ENCODE measurements around the gene SLC11A1.

The SLC11A1 gene

GRCh38 chr2:218374795-218375194, 7.3 kb upstream of the SLC11A1 start:
- Mint-ChIP-seq H3K27me3 (ENCODE audit: low read depth) (peaks cover 10% of the 10 kb centered on the region), H3K36me3 (ENCODE audit: low read depth) (no peaks in the 10 kb centered on the region), H3K4me1 (ENCODE audit: low read depth) (peaks cover 5% of the 10 kb centered on the region), H3K27ac (no peak overlapping the region), H3K4me3 (no peak overlapping the region), H3K9me3 (no peaks in the 10 kb centered on the region)
- DNase-seq (ENCODE audit: low spot score) = no peak

- Mint-ChIP-seq H3K9me3 (no peaks in the 10 kb centered on the region), H3K4me3 (no peak overlapping the region), H3K27ac (no peak overlapping the region), H3K27me3 (ENCODE audit: low read depth) (peaks cover 5% of the 10 kb centered on the region), H3K4me1 (ENCODE audit: low read depth) (peaks cover 1% of the 10 kb centered on the region), H3K36me3 (ENCODE audit: low read depth) (no peaks in the 10 kb centered on the region)
- no peak for DNase-seq (ENCODE audit: low spot score)
Measured at GRCh38 chr2:218375212-218375611, 6.9 kb upstream of the SLC11A1 start.

GRCh38 chr2:218378053-218378452, 4.0 kb upstream of the SLC11A1 start:
- H3K4me3 Mint-ChIP-seq = no peak overlapping the region
- no peak for DNase-seq (ENCODE audit: low spot score)
- no peaks in the 10 kb centered on the region for H3K9me3 Mint-ChIP-seq
- peaks cover 2% of the 10 kb centered on the region for H3K4me1 Mint-ChIP-seq (ENCODE audit: low read depth)
- peaks cover 8% of the 10 kb centered on the region for H3K27me3 Mint-ChIP-seq (ENCODE audit: low read depth)
- no peaks in the 10 kb centered on the region for H3K36me3 Mint-ChIP-seq (ENCODE audit: low read depth)
- no peak overlapping the region for H3K27ac Mint-ChIP-seq

- H3K27ac Mint-ChIP-seq = no peak overlapping the region
- H3K36me3 Mint-ChIP-seq (ENCODE audit: low read depth) = no peaks in the 10 kb centered on the region
- no peak overlapping the region for H3K4me3 Mint-ChIP-seq
- no peak for DNase-seq (ENCODE audit: low spot score)
- H3K27me3 Mint-ChIP-seq (ENCODE audit: low read depth) = peaks cover 10% of the 10 kb centered on the region
- H3K4me1 Mint-ChIP-seq (ENCODE audit: low read depth) = peaks cover 3% of the 10 kb centered on the region
- no peaks in the 10 kb centered on the region for H3K9me3 Mint-ChIP-seq
Measured at GRCh38 chr2:218382785-218383184, 712 bp downstream of the SLC11A1 start.

- H3K27ac Mint-ChIP-seq = no peak overlapping the region
- no peak for DNase-seq (ENCODE audit: low spot score)
- H3K36me3 Mint-ChIP-seq (ENCODE audit: low read depth) = no peaks in the 10 kb centered on the region
- no peaks in the 10 kb centered on the region for H3K9me3 Mint-ChIP-seq
- H3K27me3 Mint-ChIP-seq (ENCODE audit: low read depth) = peaks cover 5% of the 10 kb centered on the region
- H3K4me1 Mint-ChIP-seq (ENCODE audit: low read depth) = peaks cover 3% of the 10 kb centered on the region
- H3K4me3 Mint-ChIP-seq = no peak overlapping the region
Measured at GRCh38 chr2:218383892-218384519, 1.9 kb downstream of the SLC11A1 start.

- Mint-ChIP-seq H3K27ac (no peak overlapping the region), H3K4me1 (ENCODE audit: low read depth) (peaks cover 3% of the 10 kb centered on the region), H3K4me3 (no peak overlapping the region), H3K27me3 (ENCODE audit: low read depth) (peaks cover 5% of the 10 kb centered on the region), H3K9me3 (no peaks in the 10 kb centered on the region), H3K36me3 (ENCODE audit: low read depth) (no peaks in the 10 kb centered on the region)
- DNase-seq (ENCODE audit: low spot score) = no peak
Measured at GRCh38 chr2:218384975-218385374, 2.9 kb downstream of the SLC11A1 start.

- peaks cover 3% of the 10 kb centered on the region for H3K27me3 Mint-ChIP-seq (ENCODE audit: low read depth)
- H3K27ac Mint-ChIP-seq = no peak overlapping the region
- H3K4me1 Mint-ChIP-seq (ENCODE audit: low read depth) = peaks cover 2% of the 10 kb centered on the region
- DNase-seq (ENCODE audit: low spot score) = no peak
- no peaks in the 10 kb centered on the region for H3K36me3 Mint-ChIP-seq (ENCODE audit: low read depth)
- H3K4me3 Mint-ChIP-seq = no peak overlapping the region
- H3K9me3 Mint-ChIP-seq = no peaks in the 10 kb centered on the region
Measured at GRCh38 chr2:218386505-218387368, 4.7 kb downstream of the SLC11A1 start.

- H3K36me3 Mint-ChIP-seq (ENCODE audit: low read depth) = no peaks in the 10 kb centered on the region
- H3K27ac Mint-ChIP-seq = no peak overlapping the region
- H3K4me1 Mint-ChIP-seq (ENCODE audit: low read depth) = peaks cover 2% of the 10 kb centered on the region
- H3K27me3 Mint-ChIP-seq (ENCODE audit: low read depth) = peaks cover 2% of the 10 kb centered on the region
- H3K4me3 Mint-ChIP-seq = peak overlapping the region; percentile 19
- no peak for DNase-seq (ENCODE audit: low spot score)
- H3K9me3 Mint-ChIP-seq = no peaks in the 10 kb centered on the region
Measured at GRCh38 chr2:218387369-218388194, 5.5 kb downstream of the SLC11A1 start.

- DNase-seq (ENCODE audit: low spot score) = no peak
- H3K36me3 Mint-ChIP-seq (ENCODE audit: low read depth) = no peaks in the 10 kb centered on the region
- H3K4me1 Mint-ChIP-seq (ENCODE audit: low read depth) = peaks cover 18% of the 10 kb centered on the region
- H3K4me3 Mint-ChIP-seq = no peak overlapping the region
- peaks cover 2% of the 10 kb centered on the region for H3K27me3 Mint-ChIP-seq (ENCODE audit: low read depth)
- no peak overlapping the region for H3K27ac Mint-ChIP-seq
- no peaks in the 10 kb centered on the region for H3K9me3 Mint-ChIP-seq
Measured at GRCh38 chr2:218389333-218390150, 7.5 kb downstream of the SLC11A1 start.

GRCh38 chr2:218391202-218391601, 9.1 kb downstream of the SLC11A1 start:
- H3K27me3 Mint-ChIP-seq (ENCODE audit: low read depth) = peaks cover 2% of the 10 kb centered on the region
- no peak for DNase-seq (ENCODE audit: low spot score)
- no peaks in the 10 kb centered on the region for H3K9me3 Mint-ChIP-seq
- no peaks in the 10 kb centered on the region for H3K36me3 Mint-ChIP-seq (ENCODE audit: low read depth)
- peaks cover 26% of the 10 kb centered on the region for H3K4me1 Mint-ChIP-seq (ENCODE audit: low read depth)
- H3K4me3 Mint-ChIP-seq = no peak overlapping the region
- no peak overlapping the region for H3K27ac Mint-ChIP-seq

- Mint-ChIP-seq H3K27ac (no peak overlapping the region), H3K36me3 (ENCODE audit: low read depth) (no peaks in the 10 kb centered on the region), H3K27me3 (ENCODE audit: low read depth) (no peaks in the 10 kb centered on the region), H3K9me3 (no peaks in the 10 kb centered on the region), H3K4me1 (ENCODE audit: low read depth) (peaks cover 33% of the 10 kb centered on the region), H3K4me3 (no peak overlapping the region)
- no peak for DNase-seq (ENCODE audit: low spot score)
Measured at GRCh38 chr2:218392459-218392858, 10.4 kb downstream of the SLC11A1 start.

GRCh38 chr2:218392891-218393462, 10.9 kb downstream of the SLC11A1 start:
- H3K27ac Mint-ChIP-seq = no peak overlapping the region
- H3K9me3 Mint-ChIP-seq = no peaks in the 10 kb centered on the region
- no peaks in the 10 kb centered on the region for H3K27me3 Mint-ChIP-seq (ENCODE audit: low read depth)
- no peak for DNase-seq (ENCODE audit: low spot score)
- no peaks in the 10 kb centered on the region for H3K36me3 Mint-ChIP-seq (ENCODE audit: low read depth)
- H3K4me1 Mint-ChIP-seq (ENCODE audit: low read depth) = peaks cover 38% of the 10 kb centered on the region
- H3K4me3 Mint-ChIP-seq = no peak overlapping the region

GRCh38 chr2:218393750-218394290, 11.7 kb downstream of the SLC11A1 start:
- Mint-ChIP-seq H3K4me1 (ENCODE audit: low read depth) (peaks cover 38% of the 10 kb centered on the region), H3K9me3 (no peaks in the 10 kb centered on the region), H3K27ac (peak overlapping the region; percentile 41), H3K4me3 (peak overlapping the region; percentile 43), H3K36me3 (ENCODE audit: low read depth) (no peaks in the 10 kb centered on the region), H3K27me3 (ENCODE audit: low read depth) (no peaks in the 10 kb centered on the region)
- no peak for DNase-seq (ENCODE audit: low spot score)

All from T-helper 2 cell treated with Interferon-gamma antibody and Interleukin-4, amounts not matched to agents 5 μg/mL and 100 μg/mL, for 36 hours (primary cell).